ENCODE data around the gene TCF4.

Gene TCF4

DNA sequence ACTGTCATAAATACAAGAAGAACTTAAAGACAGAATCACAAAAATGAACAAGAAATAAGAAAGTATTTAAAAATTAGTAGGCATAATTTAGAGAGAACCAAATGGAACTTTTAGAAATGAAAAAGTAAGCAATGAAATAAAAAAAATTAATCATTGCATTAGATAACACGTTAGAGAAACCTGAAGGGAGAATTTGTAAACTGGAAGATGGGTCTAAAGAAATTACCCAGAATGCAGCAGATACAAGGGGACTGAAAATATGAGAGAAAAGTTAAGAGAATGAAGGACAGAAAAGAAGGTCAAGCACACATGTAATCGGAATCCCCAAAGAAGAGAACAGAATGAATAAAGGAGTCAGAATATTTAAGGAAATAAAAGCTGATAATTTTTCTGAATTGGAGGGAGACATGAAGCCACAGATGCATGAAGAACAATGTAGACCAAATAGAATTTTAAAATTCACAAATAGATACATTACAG, 21.5 kb downstream of the TCF4 start:
- DNase-seq (ENCODE audit: extremely low read depth, low read depth) = no peak
- H3K4me3 ChIP-seq (replicated peaks; ENCODE audit: low read depth, low read length) = no peak overlapping the region
- TF ChIP-seq, protein P1, sequence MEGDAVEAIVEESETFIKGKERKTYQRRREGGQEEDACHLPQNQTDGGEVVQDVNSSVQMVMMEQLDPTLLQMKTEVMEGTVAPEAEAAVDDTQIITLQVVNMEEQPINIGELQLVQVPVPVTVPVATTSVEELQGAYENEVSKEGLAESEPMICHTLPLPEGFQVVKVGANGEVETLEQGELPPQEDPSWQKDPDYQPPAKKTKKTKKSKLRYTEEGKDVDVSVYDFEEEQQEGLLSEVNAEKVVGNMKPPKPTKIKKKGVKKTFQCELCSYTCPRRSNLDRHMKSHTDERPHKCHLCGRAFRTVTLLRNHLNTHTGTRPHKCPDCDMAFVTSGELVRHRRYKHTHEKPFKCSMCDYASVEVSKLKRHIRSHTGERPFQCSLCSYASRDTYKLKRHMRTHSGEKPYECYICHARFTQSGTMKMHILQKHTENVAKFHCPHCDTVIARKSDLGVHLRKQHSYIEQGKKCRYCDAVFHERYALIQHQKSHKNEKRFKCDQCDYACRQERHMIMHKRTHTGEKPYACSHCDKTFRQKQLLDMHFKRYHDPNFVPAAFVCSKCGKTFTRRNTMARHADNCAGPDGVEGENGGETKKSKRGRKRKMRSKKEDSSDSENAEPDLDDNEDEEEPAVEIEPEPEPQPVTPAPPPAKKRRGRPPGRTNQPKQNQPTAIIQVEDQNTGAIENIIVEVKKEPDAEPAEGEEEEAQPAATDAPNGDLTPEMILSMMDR (IDR thresholded peaks at IDR 0.05; ENCODE audit: low read depth, low read length, missing control alignments) = no peak

DNA sequence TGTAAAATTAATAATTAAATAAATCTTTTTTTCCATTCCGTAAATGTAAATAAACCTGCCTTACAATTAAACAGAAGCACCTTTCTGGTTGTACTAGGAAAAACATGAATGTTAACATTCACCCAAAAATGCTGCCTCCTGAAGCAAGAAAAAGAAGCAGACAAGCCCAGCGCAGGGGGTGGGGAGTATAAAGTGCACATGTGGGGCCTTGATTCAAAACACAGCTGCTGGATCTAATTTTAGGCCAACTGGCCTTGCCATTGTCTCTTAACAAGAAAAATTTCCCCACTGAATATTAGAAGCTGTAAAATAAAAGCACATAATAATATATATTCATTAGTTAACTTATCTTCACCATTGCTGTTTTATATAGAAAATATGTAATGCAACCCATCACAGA, 28.3 kb downstream of the TCF4 start:
- no peak for DNase-seq (ENCODE audit: extremely low read depth, low read depth)
- H3K4me3 ChIP-seq (replicated peaks; ENCODE audit: low read depth, low read length) = no peak overlapping the region
- TF ChIP-seq, protein P1 (IDR thresholded peaks at IDR 0.05; ENCODE audit: low read depth, low read length, missing control alignments) = no peak

DNA sequence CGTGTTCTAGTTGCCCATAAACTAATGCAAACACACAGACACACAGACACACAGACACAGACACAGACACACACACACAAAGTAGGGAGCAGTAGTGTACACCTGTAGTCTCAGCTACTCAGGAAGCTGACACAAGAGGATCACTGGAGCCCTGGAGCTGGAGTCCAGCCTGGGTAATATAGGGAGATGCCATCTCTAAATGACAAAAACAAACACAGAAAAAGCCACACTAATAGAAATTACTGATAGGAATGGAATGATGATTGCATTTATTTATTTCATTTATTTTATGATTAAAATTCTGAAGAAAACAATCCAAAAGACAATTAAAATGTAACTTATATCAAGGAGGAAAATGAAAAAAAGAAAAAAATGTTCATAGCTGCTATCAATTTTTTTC, 30.8 kb downstream of the TCF4 start:
- TF ChIP-seq, protein P1 (IDR thresholded peaks at IDR 0.05; ENCODE audit: low read depth, low read length, missing control alignments) = no peak
- DNase-seq (ENCODE audit: extremely low read depth, low read depth) = no peak

DNA sequence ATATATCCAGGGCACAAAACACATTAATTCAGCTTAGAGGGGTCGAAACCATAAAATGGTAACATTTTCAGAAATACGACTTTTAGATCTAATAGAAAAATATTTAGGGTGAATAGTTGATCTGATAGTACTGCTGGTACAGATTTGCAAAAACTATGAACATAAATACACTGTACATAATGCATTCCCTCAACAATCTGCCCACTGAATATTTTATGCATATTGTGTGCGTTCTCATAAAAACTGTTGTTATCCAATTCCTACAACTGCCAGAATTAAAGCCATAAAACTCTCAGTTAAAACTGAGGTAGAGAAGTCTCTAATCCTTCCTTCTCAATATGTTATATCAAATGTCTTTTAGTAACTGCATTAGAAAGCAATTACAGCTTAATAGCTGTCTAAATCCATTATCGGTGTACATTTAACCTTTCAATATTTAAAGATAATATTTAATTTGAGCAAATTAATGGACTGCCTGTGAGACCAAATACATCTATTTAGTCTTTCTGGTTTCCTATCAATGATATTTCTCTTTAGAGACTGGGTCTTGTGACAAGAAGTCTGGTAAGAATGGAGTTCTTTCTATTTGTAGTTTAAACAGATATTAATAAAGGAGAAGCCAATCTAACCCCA, 32.5 kb downstream of the TCF4 start:
- DNase-seq (ENCODE audit: extremely low read depth, low read depth) = no peak
- TF ChIP-seq, protein P1 (IDR thresholded peaks at IDR 0.05; ENCODE audit: low read depth, low read length, missing control alignments) = no peak
- H3K4me3 ChIP-seq (replicated peaks; ENCODE audit: low read depth, low read length) = no peak overlapping the region

More for the DNA sequence above, 30.8 kb downstream of the TCF4 start:
- no peak overlapping the region for H3K4me3 ChIP-seq (replicated peaks; ENCODE audit: low read depth, low read length)

DNA sequence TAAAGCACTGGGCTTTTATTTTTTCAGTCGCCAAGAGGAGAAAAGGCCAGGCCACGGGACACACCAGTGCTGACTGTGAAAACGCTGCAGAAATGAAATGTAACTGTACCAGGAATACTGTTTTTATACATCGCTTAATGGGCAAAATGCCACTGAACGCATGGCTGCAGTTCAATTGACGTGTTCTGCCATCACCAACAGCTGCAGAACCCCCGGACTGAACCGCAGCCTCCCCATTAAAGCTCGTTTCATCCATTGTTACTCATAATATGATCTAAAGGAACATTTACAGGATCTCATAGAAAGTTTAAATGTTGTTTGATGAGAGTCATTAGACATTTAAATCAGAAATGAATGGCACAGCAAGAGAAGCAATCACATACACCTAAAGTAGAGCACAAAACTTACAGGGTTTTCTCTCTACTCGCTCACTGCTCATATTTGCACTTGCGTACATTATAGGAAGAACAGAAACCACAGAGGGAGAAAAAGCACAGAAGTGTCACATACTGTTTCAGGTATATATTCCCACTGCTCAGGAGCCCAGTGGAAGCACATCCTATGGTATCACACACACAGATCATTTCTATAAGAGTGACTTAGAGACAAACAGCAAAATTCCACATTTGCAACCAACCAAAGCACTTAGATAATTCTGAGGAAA, 35.3 kb downstream of the TCF4 start:
- DNase-seq (ENCODE audit: extremely low read depth, low read depth) = no peak
- TF ChIP-seq, protein P1 (IDR thresholded peaks at IDR 0.05; ENCODE audit: low read depth, low read length, missing control alignments) = no peak
- H3K4me3 ChIP-seq (replicated peaks; ENCODE audit: low read depth, low read length) = no peak overlapping the region

DNA sequence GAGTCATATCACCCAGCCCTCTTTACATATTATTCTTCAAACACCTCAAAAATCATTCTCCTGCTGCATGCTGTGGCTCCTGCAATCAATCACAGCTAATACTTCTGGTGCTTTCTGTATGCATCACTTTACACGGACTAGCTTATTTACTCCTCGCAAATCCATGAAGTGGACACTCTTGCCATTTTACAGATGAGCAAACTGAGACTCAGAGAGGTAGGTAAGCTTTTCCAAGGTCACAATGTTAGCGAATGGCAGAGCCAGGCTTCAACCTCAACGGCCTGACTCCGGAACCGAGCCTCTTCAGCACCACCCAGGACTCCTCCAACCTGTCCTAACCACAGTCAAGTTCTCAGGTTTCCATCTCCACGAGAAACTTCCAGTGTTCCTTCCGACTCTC, 36.8 kb downstream of the TCF4 start:
- DNase-seq (ENCODE audit: extremely low read depth, low read depth) = no peak
- H3K4me3 ChIP-seq (replicated peaks; ENCODE audit: low read depth, low read length) = no peak overlapping the region
- TF ChIP-seq, protein P1 (IDR thresholded peaks at IDR 0.05; ENCODE audit: low read depth, low read length, missing control alignments) = no peak
